HG03095 (cell line): ENCODE results near the gene SYK.

ENCODE experiments used
- ATAC-seq: cut with Tn5 transposase; IDR thresholded peaks from one replicate; pipeline ENCODE4 v1.9.1; 2021; ENCODE audit warnings: moderate library complexity; ENCODE audit not compliant: unreplicated experiment

Gene SYK

GRCh38 chr9:90933468-90933867, 131.8 kb downstream of the SYK start:
- ATAC-seq = no peak

- no peak for ATAC-seq
Measured at GRCh38 chr9:90939351-90939750, 137.7 kb downstream of the SYK start.

- no peak for ATAC-seq
Measured at GRCh38 chr9:90940280-90940679, 138.7 kb downstream of the SYK start.

GRCh38 chr9:90941661-90942060, 140.0 kb downstream of the SYK start:
- ATAC-seq = no peak

- ATAC-seq = no peak
Measured at GRCh38 chr9:90942555-90942954, 140.9 kb downstream of the SYK start.

GRCh38 chr9:90943341-90943740, 141.7 kb downstream of the SYK start:
- no peak for ATAC-seq

- ATAC-seq = no peak
Measured at GRCh38 chr9:90945336-90945735, 143.7 kb downstream of the SYK start.

- ATAC-seq = no peak
Measured at GRCh38 chr9:90946982-90947381, 145.4 kb downstream of the SYK start.
